ENCODE data around the gene ANKS1B.
A peak's percentile ranks its signal among the peaks of the same experiment; 100 is the strongest.

The ANKS1B gene

GRCh38 chr12:99935608-99936007 lies 49.1 kb downstream of the ANKS1B start:
- DNase-seq (ENCODE audit: low read depth) = no peak
- TF ChIP-seq CTCF (conservative IDR thresholded peaks at IDR 0.05; ENCODE audit: low read depth, low read length) = no peak
- H3K4me3 ChIP-seq (ENCODE audit: low read depth, low read length) = no peak overlapping the region

GRCh38 chr12:99926511-99927169 lies 58.1 kb downstream of the ANKS1B start:
- no peak for TF ChIP-seq CTCF (conservative IDR thresholded peaks at IDR 0.05; ENCODE audit: low read depth, low read length)
- DNase-seq (ENCODE audit: low read depth) = no peak
- H3K4me3 ChIP-seq (ENCODE audit: low read depth, low read length) = no peak overlapping the region

GRCh38 chr12:99920353-99920960 lies 64.3 kb downstream of the ANKS1B start:
- no peak for DNase-seq (ENCODE audit: low read depth)
- no peak overlapping the region for H3K4me3 ChIP-seq (ENCODE audit: low read depth, low read length)
- TF ChIP-seq CTCF (conservative IDR thresholded peaks at IDR 0.05; ENCODE audit: low read depth, low read length) = no peak

- no peak for DNase-seq (ENCODE audit: low read depth)
- no peak overlapping the region for H3K4me3 ChIP-seq (ENCODE audit: low read depth, low read length)
- no peak for TF ChIP-seq CTCF (conservative IDR thresholded peaks at IDR 0.05; ENCODE audit: low read depth, low read length)
These were observed 66.9 kb downstream of the ANKS1B start for GRCh38 chr12:99917711-99918402.

- no peak for DNase-seq (ENCODE audit: low read depth)
- H3K4me3 ChIP-seq (ENCODE audit: low read depth, low read length) = no peak overlapping the region
- no peak for TF ChIP-seq CTCF (conservative IDR thresholded peaks at IDR 0.05; ENCODE audit: low read depth, low read length)
These were observed 68.2 kb downstream of the ANKS1B start for GRCh38 chr12:99916555-99916954.

- no peak overlapping the region for H3K4me3 ChIP-seq (ENCODE audit: low read depth, low read length)
- DNase-seq (ENCODE audit: low read depth) = peak; percentile 29
- TF ChIP-seq CTCF (conservative IDR thresholded peaks at IDR 0.05; ENCODE audit: low read depth, low read length) = no peak
These were observed 69.3 kb downstream of the ANKS1B start for GRCh38 chr12:99915251-99916082.

Measured in choroid plexus epithelial cell (primary cell).